Progenitor cell of endocrine pancreas (in vitro differentiated cells): ENCODE measurements around the gene TMEM214. TPM values are rescaled to one million over a fixed set of nuclear protein-coding genes. Genes with fewer than 3 reads are reported as not detected.

ENCODE experiments used
- DNase-seq: peaks from one replicate; pipeline ENCODE4 v3.0.0; 2021; ENCODE audit warnings: low spot score; ENCODE audit not compliant: unreplicated experiment
- H3K27ac Mint-ChIP-seq: 2 replicates; pipeline ENCODE4 v1.8.0; 2021; ENCODE audit warnings: mild to moderate bottlenecking, moderate library complexity, mixed read lengths
- H3K27me3 Mint-ChIP-seq: 2 replicates; pipeline ENCODE4 v1.8.0; 2021; ENCODE audit warnings: mixed read lengths
- H3K36me3 Mint-ChIP-seq: 2 replicates; pipeline ENCODE4 v1.8.0; 2022; ENCODE audit warnings: mixed read lengths; ENCODE audit not compliant: insufficient read depth
- H3K4me1 Mint-ChIP-seq: 2 replicates; pipeline ENCODE4 v1.8.0; 2021; ENCODE audit warnings: low read depth, mixed read lengths
- H3K4me3 Mint-ChIP-seq: 2 replicates; pipeline ENCODE4 v1.8.0; 2021; ENCODE audit warnings: low read depth, mild to moderate bottlenecking, moderate library complexity, mixed read lengths
- H3K9me3 Mint-ChIP-seq: 2 replicates; pipeline ENCODE4 v1.8.0; 2021; ENCODE audit warnings: low read depth, mixed read lengths
- CTCF ChIP-seq: fragments of 200-600 bp; sonication (generic); IDR thresholded peaks from one replicate; pipeline ENCODE4 v1.5.0; 2021; ENCODE audit warnings: antibody characterized with exemption, mild to moderate bottlenecking; ENCODE audit not compliant: unreplicated experiment
- total RNA-seq: library from RNA; stranded (reverse); gene quantifications from 2 replicates; pipeline ENCODE4 v1.2.1, GENCODE V29; 2021

The TMEM214 gene
- total RNA-seq, 1 donor from 2014 or later, result 55.2 TPM

GRCh38 chr2:27053321-27053720 is 20.6 kb downstream of the TMEM214 start:
- Mint-ChIP-seq H3K9me3 (no peaks in the 10 kb centered on the region), H3K27me3 (no peaks in the 10 kb centered on the region), H3K27ac (no peak overlapping the region), H3K4me3 (peak overlapping the region; percentile 93), H3K36me3 (peaks cover 21% of the 10 kb centered on the region), H3K4me1 (peaks cover 13% of the 10 kb centered on the region)
- no peak for TF ChIP-seq CTCF
- no peak for DNase-seq

- no peak for DNase-seq
- H3K4me3 Mint-ChIP-seq, result peak overlapping the region; percentile 7
- H3K9me3 Mint-ChIP-seq, result no peaks in the 10 kb centered on the region
- TF ChIP-seq CTCF, result no peak
- peaks cover 13% of the 10 kb centered on the region for H3K4me1 Mint-ChIP-seq
- peaks cover 21% of the 10 kb centered on the region for H3K36me3 Mint-ChIP-seq
- no peak overlapping the region for H3K27ac Mint-ChIP-seq
- no peaks in the 10 kb centered on the region for H3K27me3 Mint-ChIP-seq
Measured at GRCh38 chr2:27053776-27054175, 21.0 kb downstream of the TMEM214 start.

- Mint-ChIP-seq H3K36me3 (peaks cover 21% of the 10 kb centered on the region), H3K4me1 (peaks cover 10% of the 10 kb centered on the region), H3K4me3 (no peak overlapping the region), H3K27me3 (no peaks in the 10 kb centered on the region), H3K9me3 (no peaks in the 10 kb centered on the region), H3K27ac (no peak overlapping the region)
- DNase-seq, result no peak
- TF ChIP-seq CTCF, result no peak
Measured at GRCh38 chr2:27054721-27055120, 22.0 kb downstream of the TMEM214 start.

GRCh38 chr2:27057184-27057583 is 24.4 kb downstream of the TMEM214 start:
- Mint-ChIP-seq H3K27me3 (no peaks in the 10 kb centered on the region), H3K4me1 (peaks cover 2% of the 10 kb centered on the region), H3K27ac (no peak overlapping the region), H3K9me3 (no peaks in the 10 kb centered on the region), H3K36me3 (peaks cover 15% of the 10 kb centered on the region), H3K4me3 (no peak overlapping the region)
- TF ChIP-seq CTCF, result no peak
- DNase-seq, result no peak

- TF ChIP-seq CTCF, result no peak
- H3K4me3 Mint-ChIP-seq, result no peak overlapping the region
- H3K4me1 Mint-ChIP-seq, result no peaks in the 10 kb centered on the region
- H3K27ac Mint-ChIP-seq, result no peak overlapping the region
- no peaks in the 10 kb centered on the region for H3K9me3 Mint-ChIP-seq
- no peak for DNase-seq
- no peaks in the 10 kb centered on the region for H3K27me3 Mint-ChIP-seq
- H3K36me3 Mint-ChIP-seq, result peaks cover 18% of the 10 kb centered on the region
Measured at GRCh38 chr2:27058210-27058609, 25.4 kb downstream of the TMEM214 start.
